ENCODE measurements around the gene DOCK4.
A peak's percentile ranks its signal among the peaks of the same experiment; 100 is the strongest.

The DOCK4 gene

DNA sequence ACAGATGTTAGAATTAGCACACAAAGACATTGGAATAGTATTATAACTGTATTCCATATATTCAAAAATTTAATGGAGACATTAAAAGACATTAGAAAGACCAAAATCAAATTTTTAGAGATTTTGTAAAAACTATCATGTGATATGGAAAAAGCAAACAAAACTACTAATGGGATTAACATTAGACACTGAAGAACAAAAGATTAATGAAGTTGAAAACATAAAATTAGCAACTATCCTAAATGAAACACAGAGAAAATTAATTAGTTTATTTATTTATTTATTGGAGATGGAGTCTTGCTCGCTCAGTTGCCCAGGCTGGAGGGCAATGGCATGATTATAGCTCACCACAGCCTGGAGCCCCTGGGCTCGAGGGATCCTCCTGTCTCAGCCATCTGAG, 158.8 kb downstream of the DOCK4 start:
- no peak for DNase-seq

DNA sequence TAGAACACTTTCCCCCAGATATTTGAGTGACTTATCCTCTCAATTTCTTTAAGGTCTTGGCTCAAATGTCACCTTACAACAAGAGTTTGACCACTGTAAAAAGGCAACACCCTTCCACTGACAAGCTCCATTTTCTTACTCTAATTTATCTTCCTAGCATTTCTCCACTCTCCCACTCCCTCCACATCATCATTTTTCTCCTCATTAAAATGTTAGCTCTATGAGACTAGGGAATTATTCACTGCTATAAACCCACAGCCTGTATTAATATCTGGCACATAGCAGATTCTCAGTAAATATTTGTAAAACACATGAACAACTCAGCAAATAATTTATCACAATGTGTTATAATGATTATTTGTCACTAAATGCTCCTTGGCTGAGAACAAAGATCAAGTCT, 161.0 kb downstream of the DOCK4 start:
- DNase-seq = no peak

DNA sequence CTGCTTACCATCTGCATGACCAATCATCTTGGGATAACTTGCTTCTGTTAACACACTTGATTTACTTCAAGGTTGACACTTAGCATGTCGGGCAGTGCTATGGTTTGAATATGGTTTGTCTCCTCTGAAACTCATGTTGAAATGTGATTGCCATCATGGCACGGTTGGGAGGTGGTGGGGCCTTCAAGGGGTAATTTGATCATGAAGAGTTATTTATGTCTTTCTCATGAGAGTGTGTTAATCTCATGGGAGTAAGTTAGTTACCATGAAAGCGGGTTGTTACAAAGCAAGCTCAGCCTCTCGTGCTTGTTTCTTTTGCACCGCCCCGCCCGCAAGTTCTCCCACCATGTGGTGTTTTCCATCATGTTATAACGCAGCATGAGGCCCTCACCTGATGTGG, 163.6 kb downstream of the DOCK4 start:
- DNase-seq = peak; percentile 48

DNA sequence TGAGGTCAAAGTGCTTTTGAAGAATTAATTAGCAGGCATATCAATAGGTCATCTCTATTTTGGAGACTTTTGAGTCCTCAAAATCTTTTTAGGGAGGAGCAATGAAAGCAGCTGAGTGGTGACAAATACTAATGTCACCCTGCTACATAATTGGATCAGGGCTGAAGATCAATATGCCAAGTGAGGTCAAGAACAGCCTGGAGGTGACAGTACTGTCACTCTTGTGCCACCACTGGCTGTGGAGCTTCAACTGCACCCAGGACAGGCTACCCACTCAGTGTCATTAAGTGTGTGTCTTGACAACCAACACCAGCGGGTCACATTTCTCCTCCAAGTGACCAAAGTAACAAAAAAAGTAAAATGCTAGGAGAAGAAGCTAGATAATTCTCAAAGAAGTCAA, 167.8 kb downstream of the DOCK4 start:
- DNase-seq = no peak

DNA sequence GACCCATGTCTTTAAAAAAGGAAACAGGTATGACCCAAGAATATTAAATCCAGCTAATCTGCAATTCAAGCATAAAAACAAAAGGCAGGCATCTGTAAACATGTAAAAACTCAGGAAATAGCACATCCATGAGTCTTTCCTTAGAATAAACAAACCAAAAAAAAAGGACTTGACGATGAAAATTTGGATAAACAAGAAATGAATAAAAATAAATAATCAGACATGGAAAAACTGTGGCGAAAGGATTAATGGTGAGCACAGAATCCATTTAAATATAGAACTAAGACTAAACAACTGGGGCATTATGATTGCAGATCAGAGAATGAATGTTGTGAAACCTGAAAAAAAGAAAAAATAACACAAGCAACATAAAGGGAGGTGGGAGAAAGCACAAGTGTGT, 170.1 kb downstream of the DOCK4 start:
- no peak for DNase-seq

DNA sequence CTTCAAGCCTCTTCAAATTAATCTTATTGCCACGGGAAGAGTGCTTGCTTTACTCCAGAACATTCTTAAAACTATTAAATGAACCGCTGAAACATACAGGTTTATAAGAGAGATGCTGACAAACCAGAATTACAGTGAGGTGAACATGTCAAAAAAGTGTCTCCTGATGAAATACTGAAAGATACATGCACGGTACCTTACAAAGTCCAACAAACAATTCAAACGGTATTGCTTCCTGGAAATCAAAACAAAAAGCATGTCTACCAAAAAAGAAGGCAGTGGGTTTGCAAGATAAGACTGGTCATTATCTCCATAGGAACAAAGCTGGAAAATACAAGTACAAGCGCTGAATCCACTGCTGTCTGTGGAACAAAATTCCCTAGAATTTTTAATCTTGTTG, 174.5 kb downstream of the DOCK4 start:
- DNase-seq = no peak

DNA sequence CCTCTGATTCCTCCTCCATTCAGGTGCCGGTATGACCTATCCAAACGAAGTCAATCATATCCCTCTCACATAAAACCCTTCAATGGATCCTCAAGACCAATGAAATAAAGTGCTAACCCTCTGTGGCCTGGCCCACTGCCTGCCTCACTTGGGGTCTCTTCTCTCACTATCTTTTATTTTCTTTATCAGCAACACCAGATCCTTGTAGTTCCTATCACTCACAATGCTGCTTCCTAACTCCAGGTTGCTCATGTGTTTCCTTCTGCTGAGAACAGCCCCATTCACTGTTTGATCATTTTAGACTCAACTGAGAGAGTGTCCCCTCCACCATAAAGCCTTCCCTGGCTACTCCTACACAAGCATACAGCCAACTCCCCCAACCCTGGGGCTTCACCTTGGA, 180.6 kb downstream of the DOCK4 start:
- DNase-seq = no peak

DNA sequence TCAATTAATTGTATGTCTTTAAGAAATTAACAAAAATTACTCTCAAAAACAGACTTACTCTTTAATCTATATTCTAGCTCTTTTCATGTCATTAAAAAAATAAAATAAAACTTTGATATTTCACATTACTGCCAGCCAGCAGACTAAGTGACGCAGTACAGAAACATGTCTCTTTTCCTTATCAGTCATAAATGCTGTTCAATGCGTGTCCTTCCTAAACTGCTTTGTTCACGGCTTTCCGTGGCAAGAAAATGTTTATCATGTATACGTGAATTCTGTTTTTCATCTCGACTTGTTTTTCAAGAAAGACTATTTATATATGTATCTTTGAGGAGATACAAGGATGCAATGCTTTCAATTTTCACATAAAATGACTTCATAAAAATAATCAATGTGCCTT, 182.4 kb downstream of the DOCK4 start:
- DNase-seq = no peak

DNA sequence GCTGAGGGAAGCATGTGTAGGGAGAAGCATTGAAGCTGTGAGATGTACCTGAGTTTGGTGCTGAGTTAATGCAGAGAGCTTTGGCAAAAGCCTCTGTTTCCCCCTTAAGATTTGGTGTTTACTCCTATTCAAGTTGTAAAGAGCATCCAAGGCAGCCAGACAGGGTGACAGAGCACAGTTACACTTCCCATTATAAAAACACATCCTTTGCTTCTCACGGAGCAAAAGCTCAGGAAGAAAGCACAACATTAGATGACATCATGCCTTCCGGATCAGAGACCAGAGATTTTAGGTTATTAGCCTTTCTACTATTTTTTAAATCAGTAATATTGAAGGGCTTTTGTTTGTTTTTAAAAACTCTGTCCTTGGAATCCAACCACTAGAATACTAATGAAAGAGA, 182.9 kb downstream of the DOCK4 start:
- DNase-seq = no peak

DNA sequence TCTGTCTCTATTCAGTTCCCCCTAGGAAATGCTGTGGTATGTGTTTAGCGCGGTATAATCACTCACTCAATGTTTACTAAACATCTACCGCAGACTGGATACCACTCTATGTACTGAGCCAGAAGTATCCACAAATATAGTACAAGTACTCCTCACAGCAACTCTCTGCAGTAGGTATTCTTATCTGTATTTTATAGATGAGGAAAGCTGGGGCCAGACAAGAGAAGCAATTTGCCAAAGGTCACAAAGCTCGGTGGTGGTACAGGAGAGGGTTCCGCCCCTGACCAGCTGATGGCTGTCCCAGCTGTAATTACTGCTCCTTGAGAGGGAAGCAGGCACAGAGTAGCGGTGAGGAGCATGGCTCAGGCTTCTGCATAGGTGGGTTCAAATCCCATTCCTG, 184.1 kb downstream of the DOCK4 start:
- no peak for DNase-seq

DNA sequence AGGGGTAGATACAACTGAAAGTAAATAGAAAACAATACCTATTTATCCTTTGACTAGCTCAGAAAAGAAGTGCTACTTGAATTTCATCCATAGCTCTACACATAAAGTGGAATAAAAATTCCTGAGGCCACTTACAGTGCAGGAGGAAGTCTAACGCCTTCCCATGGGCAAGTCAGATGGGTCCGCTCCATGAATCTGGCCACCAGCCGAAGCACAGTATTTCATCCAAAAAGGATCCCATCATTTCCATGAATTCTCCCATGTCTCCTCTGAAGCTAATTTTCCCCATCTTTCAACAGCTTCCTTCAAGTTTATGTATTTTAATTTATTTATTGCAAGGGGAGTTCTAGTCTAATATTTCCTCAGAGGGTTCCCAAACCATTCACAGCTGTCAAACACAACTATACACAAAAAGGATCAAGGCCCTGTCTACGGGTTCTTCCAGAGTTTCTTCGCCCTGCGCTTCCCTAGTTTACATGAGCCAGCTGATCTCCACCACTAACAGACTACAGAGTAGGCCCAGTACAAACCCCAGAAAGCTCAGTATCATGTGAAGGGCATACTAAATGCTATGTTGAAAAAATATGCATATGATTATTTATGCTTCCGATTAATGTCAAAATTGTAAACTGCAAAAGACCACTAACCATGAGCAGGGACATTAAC, 184.7 kb downstream of the DOCK4 start:
- no peak for DNase-seq

DNA sequence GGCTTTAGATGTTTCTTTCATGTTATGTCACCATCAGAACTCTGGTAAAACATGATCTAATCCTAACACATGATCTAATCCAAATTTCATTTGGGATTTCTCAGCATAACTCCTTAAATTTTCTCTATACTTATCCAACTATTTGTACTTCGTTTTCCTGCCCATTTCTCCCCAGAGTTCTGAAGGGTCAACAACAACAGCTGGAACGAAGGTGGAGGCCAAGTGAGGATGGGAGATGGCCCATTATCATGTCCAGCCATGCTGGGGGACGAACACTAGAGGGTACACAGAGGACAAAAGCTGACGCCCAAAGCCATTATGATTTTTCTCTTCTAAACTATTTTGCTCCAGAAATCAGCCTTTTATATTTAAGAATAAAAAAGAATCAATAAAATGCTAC, 185.4 kb downstream of the DOCK4 start:
- no peak for DNase-seq

DNA sequence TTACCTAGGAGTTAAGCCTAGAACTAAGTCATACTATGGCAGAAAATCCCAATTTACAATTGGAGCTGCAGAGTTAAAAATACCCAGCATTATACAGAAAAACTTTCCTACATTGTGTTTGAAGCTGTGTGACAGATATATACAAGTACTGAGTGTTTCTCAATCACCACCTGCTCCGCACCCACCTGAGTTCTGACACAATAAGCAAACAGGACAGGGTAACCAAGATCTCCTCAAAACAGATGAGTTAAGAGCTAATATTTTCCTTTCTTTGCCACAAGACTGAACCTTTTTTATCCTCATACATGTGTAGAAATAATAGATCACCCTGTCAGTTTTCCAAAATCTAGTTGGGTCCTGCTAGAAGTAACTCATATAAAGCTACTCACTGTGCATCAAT, 186.3 kb downstream of the DOCK4 start:
- no peak for DNase-seq

DNA sequence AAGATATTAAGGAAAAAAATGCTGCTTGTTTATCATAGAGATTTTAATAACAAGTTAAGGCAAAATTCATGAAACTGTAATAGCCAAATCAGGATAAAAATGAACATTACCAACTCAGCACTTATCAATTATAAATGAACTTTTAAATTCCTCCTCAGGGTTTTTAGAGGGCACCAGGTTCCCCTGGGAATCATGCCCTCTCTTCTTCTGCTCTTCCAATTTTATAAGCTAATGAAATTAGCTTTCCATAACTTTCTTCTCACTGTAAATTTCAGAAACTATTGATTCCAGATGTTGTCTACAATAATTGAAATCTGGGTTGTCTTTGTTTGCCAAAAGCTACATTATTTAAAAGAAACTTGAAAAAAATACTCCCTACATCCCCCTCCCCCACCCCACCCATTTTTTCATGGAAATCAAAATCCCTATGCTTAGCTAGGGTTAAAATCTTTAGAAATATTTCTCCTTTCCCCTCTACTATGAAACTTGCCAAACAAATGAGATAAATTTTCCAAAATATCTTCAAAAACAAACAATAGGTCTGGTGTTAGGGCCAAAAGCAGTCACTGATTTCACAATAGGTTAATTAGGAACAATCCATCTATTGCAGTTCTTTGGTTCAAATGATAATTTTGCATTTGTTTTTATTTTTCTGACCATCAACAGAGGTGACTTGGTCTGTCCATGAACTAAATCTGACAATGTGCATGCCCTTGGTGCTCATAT, 187.7 kb downstream of the DOCK4 start:
- DNase-seq = no peak

DNA sequence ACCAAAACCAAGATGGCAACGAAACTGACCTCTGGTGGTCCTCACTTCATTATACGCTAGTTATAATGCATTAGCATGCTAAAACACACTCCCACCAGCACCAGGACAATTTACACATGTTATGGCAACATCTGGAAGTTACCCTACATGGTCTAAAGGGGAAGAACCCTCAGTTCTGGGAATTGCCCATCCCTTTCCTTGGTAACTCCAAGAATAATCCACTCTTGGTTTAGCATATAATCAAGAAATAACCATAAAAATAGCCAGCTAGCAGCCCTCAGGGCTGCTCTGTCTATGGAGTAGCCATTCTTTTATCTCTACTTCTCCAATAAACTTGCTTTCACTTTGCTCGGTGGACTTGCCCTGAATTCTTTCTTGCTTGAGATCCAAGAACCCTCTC, 191.1 kb downstream of the DOCK4 start:
- DNase-seq = no peak

DNA sequence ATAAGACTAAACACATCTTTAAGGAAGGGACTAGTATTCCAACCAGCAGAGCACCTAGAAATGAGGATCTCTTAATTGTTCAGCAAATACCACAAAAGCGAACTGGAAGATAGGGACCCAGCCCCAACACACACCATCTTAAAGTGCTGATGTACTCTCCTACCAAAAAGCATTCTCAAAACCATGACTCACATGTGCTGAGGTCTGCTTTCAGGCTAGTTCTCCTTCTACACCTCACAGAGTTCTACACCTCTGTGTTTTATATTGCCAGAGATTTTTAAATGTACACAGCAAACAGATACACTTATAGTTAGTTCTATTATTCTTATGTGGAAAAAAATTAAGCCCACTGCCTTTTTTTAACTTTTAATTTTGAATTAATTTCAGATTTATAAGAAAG, 191.9 kb downstream of the DOCK4 start:
- no peak for DNase-seq

DNA sequence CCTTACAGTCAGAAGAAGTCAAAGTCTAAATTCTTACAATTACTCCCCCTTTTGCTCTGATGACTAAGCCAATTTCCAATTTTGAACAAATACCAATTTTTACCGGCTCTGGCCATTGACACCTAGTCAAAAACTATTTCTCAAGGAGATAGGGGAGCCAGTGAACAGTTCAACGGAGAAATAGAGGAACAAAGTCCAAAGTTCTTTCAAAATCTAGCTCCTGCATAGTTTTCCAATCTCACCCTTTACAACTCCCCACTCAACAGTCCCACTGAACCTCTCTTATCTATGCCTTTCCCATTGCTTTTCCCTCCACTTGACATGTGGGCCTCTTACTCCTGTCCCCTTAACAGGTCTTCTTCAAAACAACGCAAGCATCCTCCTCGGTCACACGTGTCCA, 192.9 kb downstream of the DOCK4 start:
- DNase-seq = no peak

DNA sequence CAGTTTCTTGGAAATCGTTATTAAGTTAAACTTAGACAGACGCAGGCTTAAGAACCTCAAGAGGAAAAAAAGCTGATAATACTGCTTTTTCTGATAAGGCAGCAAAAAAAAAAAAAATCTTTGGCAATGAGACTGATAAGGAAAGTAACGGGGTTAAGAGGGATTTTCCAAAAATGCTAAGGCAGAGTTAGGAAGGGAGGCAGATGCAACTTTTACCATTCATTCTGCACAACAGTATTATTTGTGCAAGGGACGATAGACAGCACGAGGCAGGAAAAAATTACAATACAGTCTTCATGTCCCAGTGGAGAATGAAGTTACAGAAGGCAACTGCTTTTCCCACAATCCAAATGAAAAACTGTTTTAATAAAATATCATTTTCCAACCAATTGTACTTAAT, 194.0 kb downstream of the DOCK4 start:
- DNase-seq = no peak

DNA sequence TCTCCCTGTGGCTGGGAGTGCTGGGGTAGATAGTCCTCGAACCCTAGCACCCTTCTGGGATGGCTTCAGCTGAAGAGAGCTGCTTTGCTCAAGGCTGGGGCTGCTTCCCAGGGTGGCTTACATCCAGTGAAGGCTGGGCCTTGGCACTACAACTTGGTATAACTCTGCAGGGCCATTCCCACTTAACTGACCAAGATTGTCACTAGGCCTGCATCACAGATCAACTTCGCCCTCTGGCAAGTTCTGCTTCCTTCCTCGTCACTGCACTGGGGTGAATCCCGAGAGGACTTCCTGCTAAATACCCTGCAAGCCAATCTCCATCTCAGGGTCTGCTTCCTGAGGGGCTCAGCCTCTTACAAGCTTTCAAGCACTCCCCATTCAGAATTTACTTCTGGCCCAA, 195.2 kb downstream of the DOCK4 start:
- no peak for DNase-seq

DNA sequence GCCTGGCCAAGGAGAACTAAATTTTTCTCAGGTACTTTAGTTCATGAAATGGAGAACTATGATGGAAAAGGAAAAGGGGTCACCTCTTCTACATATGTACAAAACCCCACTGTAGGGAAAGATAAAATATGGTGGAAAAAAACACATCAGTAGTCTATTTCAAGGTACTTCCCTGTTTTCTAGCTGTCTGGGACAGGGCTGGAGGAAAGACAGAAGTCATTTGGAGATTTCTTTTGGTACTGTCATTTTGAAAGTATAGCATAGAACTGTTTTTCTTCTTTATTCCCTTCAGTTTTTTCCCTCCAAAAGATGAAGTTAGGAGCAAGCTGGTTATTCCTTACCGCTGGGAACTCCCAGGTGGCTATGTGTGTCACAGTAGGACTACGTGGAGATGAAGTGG, 196.1 kb downstream of the DOCK4 start:
- no peak for DNase-seq

DNA sequence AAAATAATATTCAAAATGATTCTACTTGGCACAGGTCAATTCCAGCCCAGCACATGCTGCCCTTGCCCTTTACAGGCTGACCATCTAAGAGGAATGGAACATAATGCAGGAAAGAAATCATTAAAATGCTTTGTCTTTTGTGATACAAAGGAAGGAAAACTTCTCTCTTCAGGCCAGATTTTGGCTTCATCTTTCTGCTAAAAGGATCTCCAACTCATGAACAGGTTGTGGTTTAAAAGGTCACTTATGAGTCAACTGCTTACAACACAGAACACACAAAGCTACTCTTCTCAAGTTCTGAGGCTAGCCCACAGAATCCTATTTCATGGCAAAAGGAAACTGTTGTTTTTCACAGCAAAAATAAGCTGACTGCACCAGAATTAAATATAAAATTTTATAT, 197.1 kb downstream of the DOCK4 start:
- DNase-seq = no peak

DNA sequence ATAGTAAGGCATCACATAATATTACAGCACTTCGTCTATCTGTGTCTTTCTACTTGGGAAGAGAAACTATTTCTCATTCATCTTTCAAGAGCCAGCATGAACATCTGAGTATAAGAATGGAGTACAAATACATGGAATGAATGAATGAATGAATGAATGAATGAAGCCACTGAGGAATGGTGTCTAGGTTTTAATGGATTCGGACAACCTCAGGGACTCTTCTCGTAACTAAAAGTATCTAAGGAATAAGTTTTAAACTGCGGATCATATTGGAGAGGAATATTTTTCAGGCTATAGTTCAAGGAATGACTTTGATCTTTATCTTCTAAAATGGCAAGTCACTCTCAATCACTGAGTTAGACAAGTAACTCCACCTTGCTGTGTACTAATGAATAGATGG, 199.0 kb downstream of the DOCK4 start:
- DNase-seq = no peak

DNA sequence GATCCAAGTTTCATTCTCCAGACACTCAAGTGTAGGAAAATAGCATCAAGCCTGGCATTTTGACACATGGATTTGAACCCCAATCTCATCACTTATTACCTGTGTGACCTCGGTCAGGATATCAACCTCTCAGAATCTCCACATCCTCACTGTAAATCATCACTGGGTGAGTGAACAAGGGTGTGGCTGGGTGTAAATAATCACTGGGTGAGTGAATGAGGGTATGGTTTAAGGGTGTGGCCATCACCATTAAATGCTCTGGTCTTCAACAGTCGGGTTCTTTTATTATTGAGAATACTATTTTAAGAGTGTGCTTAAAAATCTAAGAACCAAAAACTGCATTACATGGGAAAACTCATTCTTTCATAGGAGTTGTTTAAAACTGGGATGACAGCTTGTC, 200.1 kb downstream of the DOCK4 start:
- no peak for DNase-seq

DNA sequence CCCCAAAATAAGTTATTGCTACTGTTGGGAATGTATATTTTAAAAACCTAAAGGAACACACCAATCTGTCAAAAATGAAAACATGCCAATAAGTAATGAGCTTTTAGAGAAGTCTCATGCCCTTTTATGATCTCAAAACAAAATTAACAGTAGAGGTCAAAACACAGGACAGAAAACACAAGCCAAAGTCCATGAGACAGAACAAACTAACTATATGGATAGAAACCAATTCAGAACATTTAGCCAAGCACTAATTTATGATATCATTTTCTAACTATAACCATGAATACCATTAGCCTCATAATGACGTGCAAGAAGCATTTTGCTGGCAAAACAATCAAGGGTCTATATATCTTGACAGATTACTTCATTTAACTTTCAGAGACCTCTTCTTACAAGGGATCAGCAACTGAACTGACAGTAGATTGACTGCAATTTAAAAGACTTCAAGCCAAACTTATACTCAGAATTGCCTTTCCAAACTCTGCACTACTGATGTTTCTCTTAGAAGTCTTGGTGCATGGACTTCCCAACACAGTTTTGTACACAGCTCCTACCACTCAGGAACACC, 200.9 kb downstream of the DOCK4 start:
- no peak for DNase-seq

Measured in NCI-H2171 (cell line).